ENCODE measurements around the gene HMGB1.

HMGB1 gene

GRCh38 chr13:30465593-30466357 lies at the start of gene HMGB1:
Gene HMGB1, minus strand, starts transcription at chr13:30465936. Its CDS starts 2,256 bp downstream, at chr13:30463680.
- peak; percentile 97 for DNase-seq (ENCODE audit: low read depth, low spot score)

- no peak for DNase-seq (ENCODE audit: low read depth, low spot score)
Observed at GRCh38 chr13:30510811-30511371, 45.2 kb upstream of the HMGB1 start.

DNA sequence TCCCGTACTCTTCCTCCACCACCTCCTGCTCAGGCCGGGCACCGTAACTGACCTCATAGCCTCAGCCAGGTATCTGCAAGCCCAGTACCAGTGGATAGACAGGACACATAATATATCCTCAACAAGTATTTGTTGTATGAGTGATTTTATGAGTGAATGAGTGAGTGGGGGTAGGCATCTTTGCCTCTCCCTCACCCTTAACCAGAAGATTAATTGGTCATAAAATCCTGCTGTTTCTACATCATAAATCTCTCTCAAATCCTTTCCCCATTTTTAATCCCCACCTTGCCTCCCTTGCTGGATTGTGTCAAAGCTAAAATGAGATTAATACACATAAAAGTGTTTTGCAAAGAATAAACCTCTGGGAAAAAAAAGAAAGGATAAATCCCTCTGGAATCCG lies 44.4 kb upstream of the HMGB1 start:
- no peak for DNase-seq (ENCODE audit: low read depth, low spot score)

GRCh38 chr13:30509254-30510050 lies 43.7 kb upstream of the HMGB1 start:
- DNase-seq (ENCODE audit: low read depth, low spot score): no peak

DNA sequence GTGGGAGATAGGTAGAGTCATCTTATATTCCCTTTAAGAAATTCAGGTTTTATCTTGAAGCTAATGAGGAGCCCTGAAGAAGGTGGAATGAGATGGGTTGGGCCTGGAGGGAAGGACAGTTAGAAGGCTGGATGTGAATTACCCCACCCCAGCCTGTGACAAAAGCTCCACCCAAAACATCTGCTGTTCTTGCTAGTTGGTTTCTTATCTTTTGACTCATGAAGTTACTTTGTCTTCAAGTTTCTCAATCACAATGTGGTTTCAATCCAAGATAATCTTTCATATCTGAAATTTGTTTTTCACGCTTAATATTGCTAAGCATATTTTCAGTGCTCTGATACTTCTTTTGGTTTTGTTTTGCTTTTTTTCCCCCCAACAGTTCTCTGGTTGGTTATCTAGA lies 38.3 kb upstream of the HMGB1 start:
- no peak for DNase-seq (ENCODE audit: low read depth, low spot score)

- no peak for DNase-seq (ENCODE audit: low read depth, low spot score)
Observed at GRCh38 chr13:30502237-30502636, 36.5 kb upstream of the HMGB1 start.

- DNase-seq (ENCODE audit: low read depth, low spot score): no peak
Observed at GRCh38 chr13:30499338-30499737, 33.6 kb upstream of the HMGB1 start.

DNA sequence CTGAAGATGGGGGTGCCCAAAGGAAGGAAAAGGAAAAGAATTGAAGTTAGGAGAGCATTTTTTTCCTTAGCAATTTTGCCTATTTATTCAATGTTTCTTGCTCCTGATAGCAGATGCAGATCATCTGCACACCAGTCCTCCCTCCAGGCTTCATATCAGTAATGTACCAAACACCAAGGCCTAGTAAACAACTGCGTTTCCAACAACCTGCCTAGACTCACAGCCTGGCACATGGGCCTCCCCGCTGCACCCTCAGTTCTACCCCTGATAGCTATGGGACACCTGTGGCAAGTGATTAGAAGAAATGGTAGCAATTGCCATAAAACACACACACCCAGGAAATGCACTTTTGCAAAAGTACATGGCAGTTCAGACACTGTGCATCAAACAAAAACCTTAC lies 30.4 kb upstream of the HMGB1 start:
- DNase-seq (ENCODE audit: low read depth, low spot score): no peak

- DNase-seq (ENCODE audit: low read depth, low spot score): no peak
Observed at GRCh38 chr13:30495746-30496145, 30.0 kb upstream of the HMGB1 start.

DNA sequence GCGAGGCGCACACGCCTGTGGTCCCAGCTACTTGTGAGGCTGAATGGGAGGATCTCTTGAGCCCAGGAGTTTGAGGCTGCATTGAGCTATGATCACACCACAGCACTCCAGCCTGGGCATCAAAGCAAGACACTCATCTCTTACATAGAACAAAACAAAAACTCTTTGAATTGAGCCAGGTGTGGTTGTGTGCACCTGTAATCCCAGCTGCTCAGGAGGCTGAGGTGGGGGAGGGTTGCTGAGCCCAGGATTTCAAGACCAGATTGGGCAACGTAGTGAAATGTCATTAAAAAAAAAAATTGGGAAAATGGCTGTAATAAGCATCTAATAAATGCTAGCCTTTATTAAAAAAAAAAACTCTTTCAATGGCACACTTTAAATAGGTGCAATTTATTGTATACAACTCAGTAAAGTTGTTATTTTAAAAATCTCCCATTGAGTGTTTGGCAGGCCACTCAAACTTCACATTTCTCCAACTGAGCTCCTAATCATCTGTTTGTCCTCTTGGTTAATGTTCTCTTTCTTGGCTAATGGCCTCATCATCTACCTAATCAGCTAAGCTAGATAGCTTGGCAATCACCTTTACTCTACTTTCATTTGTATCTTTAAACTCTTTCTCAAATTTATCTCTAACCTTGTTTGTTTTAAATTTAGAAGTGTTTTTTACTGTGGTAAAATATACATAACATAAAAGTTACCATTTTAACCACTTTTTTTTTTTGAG lies 28.1 kb upstream of the HMGB1 start:
- no peak for DNase-seq (ENCODE audit: low read depth, low spot score)

GRCh38 chr13:30487075-30487470 lies 21.3 kb upstream of the HMGB1 start:
- DNase-seq (ENCODE audit: low read depth, low spot score): no peak

GRCh38 chr13:30486230-30487074 lies 20.7 kb upstream of the HMGB1 start:
- no peak for DNase-seq (ENCODE audit: low read depth, low spot score)

DNA sequence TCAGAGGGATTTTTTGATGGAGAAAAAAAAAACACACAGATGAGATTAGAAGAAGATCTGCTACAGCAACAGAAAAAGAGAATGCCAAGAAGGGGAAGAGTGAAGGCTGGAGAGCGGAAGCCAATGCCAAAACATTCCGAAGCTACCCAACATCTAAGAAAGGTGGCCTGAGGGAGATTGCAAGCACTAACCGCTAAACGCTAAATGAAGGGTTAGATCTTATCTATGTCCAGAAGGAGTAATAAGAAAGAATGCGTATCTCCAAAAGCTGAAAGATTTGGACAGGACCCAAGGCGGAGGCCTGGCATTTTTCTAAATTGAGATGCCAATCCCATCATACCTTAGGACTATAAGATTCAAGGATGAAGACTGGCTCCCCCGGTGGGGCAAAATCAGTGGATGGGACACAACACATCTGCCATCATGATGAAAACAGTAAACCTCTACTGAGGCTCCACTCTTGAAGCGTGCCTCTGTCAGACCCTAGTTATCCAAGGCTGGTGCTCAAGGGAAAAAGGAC lies 15.6 kb upstream of the HMGB1 start:
- DNase-seq (ENCODE audit: low read depth, low spot score): no peak

DNA sequence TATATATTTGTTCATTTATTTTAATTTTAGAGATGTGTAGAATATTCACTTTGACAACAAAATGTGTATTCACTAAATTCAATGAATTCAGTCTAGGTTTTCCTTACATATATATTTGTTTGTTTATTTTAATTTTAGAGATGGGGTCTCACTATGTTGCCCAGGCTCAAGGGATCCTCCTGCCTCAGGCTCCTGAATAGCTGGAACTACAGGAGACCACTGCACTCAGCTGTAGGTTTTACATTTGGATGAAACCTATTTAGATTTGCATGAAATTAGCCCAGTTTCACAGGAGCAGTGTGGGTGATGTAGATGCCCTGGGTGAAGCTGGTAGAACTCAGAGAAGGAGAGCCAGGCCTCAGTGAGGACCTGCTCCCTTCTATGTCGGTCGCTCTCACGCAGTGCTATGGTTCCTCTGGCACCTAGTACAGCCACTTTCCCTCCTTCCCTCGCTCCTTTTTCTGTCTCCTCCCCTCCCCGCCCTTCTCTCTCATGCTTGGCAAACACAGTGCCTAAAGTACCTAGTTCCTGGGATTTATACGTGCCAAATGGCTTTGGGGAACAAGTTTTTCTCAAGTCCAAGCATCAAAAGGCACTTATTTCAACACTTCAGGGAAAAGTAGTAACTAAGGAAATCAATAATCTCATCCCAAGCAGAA lies 14.7 kb upstream of the HMGB1 start:
- no peak for DNase-seq (ENCODE audit: low read depth, low spot score)

- DNase-seq (ENCODE audit: low read depth, low spot score): no peak
Observed at GRCh38 chr13:30479883-30480219, 14.1 kb upstream of the HMGB1 start.

- no peak for DNase-seq (ENCODE audit: low read depth, low spot score)
Observed at GRCh38 chr13:30479154-30479882, 13.6 kb upstream of the HMGB1 start.

- DNase-seq (ENCODE audit: low read depth, low spot score): no peak
Observed at GRCh38 chr13:30477346-30478195, 11.8 kb upstream of the HMGB1 start.

DNA sequence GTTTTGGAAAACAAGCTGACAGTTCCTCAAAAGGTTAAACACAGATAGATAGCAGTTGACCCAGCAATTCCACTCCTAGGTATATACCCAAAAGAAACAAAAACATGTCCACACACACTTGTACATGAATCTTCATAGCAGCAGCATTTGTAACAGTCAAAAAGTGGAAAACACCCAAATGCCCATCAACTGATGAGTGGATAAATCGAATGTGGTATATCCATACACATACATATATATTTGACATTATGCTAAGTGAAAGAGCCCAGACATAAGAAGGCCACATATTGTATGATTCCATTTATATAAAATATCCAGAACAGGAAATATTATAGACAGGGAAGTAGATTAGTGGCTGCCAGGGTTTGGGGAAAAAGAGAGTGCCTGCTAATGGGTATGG lies 7.9 kb upstream of the HMGB1 start:
- DNase-seq (ENCODE audit: low read depth, low spot score): no peak

DNA sequence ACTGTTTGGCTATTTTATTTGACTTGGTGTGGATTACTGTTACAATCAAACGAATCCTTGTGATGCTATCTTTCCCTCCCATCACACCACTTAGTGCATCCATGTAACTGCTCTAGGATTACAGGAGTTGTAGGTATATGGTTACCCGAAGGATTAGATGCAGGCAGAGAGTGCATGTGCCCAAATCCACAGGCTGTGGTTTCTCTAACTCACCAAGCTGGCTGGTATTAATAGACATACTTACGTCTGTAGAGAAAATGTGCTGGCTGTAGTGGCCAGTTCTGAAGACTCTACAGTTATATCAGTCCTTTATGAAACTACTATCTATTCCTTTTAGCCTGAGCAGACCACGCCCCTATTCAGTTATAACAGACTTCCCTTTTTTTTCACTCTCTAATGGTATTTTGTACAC lies 1.1 kb upstream of the HMGB1 start:
- no peak for DNase-seq (ENCODE audit: low read depth, low spot score)
